Endothelial cell of umbilical vein (primary cell): Measurements from ENCODE around the gene ADCYAP1R1.

Experiments used
- CTCF ChIP-seq, 2 donors: IDR thresholded peaks; 1 replicate in 1 of 2; 2 replicates in 1 of 2; pipeline ENCODE4 v1.5.1; 2011; ENCODE audit warnings: low read length in 2 of 2, mild to moderate bottlenecking in 2 of 2, moderate library complexity in 2 of 2, control low read depth in 1 of 2, inconsistent platforms in 1 of 2, low read depth in 1 of 2; ENCODE audit not compliant: insufficient read depth in 1 of 2; ENCODE audit errors: extremely low read depth in 1 of 2
- EZH2 ChIP-seq: IDR thresholded peaks from 2 replicates; pipeline ENCODE4 v1.6.1; 2012; ENCODE audit warnings: borderline replicate concordance, low read depth, mild to moderate bottlenecking, moderate library complexity, low read length, inconsistent platforms; ENCODE audit not compliant: severe bottlenecking
- JUN ChIP-seq: IDR thresholded peaks from 2 replicates; pipeline ENCODE4 v1.6.1; 2011; ENCODE audit warnings: borderline replicate concordance, low read depth; ENCODE audit not compliant: insufficient read length, insufficient read depth
- MAX ChIP-seq: IDR thresholded peaks from 2 replicates; pipeline ENCODE4 v1.6.1; 2011; ENCODE audit not compliant: insufficient read depth, insufficient read length
- POLR2A ChIP-seq: IDR thresholded peaks from 2 replicates; pipeline ENCODE4 v1.6.1; 2012; ENCODE audit warnings: low read depth, mild to moderate bottlenecking, control low read depth, low read length
- POLR2AphosphoS5 ChIP-seq: IDR thresholded peaks from 2 replicates; pipeline ENCODE4 v1.6.1; 2012; ENCODE audit warnings: low read depth, mild to moderate bottlenecking, control low read depth, low read length, moderate library complexity; ENCODE audit not compliant: insufficient read depth

- TF ChIP-seq CTCF (IDR thresholded peaks at IDR 0.05; ENCODE audit: extremely low read depth in 1 of 2, insufficient read depth in 1 of 2, low read depth in 1 of 2, low read length in 2 of 2) (no peak), EZH2 (no peak), POLR2A (no peak), POLR2AphosphoS5 (no peak), JUN (no peak), MAX (no peak)
Measured at GRCh38 chr7:31022726-31023125, 29.4 kb upstream of the ADCYAP1R1 start.
